MCF 10A (cell line): ENCODE data around the gene LGALS3. TPM values are rescaled to one million over a fixed set of nuclear protein-coding genes. Genes with fewer than 3 reads are reported as not detected.
A peak's percentile ranks its signal among the peaks of the same experiment; 100 is the strongest.

Experiments used
- BruUV-seq: library from RNA; stranded (reverse); fragments of 400-500 nt; replicated peaks from 2 replicates; lab custom pipeline; 2021; lab: Mats Ljungman, UMichigan
- CTCF ChIA-PET: fragments of 300-600 bp; sonication (Branson Sonifier 250); formaldehyde crosslinking; extraction: SDS; loops from one replicate; lab custom pipeline; 2021; ENCODE audit warnings: antibody characterized with exemption, inconsistent platforms; lab: Yijun Ruan, JAX
- POLR2A ChIA-PET: fragments of 300-600, 350-650 bp; sonication (Branson Sonifier 250); formaldehyde crosslinking; extraction: SDS; loops from one replicate; lab custom pipeline; 2020; ENCODE audit warnings: antibody characterized with exemption, inconsistent platforms; lab: Yijun Ruan, JAX
- DNase-seq: peaks from one replicate; pipeline ENCODE4 v3.0.0-alpha.2; 2018; ENCODE audit not compliant: unreplicated experiment
- H3K27ac Mint-ChIP-seq: one replicate; pipeline ENCODE4 v1.8.0; 2022; ENCODE audit warnings: mild to moderate bottlenecking, low read depth, mixed read lengths; ENCODE audit not compliant: unreplicated experiment
- H3K27me3 Mint-ChIP-seq: one replicate; pipeline ENCODE4 v1.8.0; 2022; ENCODE audit warnings: mixed read lengths; ENCODE audit not compliant: insufficient read depth, unreplicated experiment
- H3K36me3 Mint-ChIP-seq: one replicate; pipeline ENCODE4 v1.8.0; 2022; ENCODE audit warnings: mild to moderate bottlenecking, moderate library complexity, mixed read lengths; ENCODE audit not compliant: insufficient read depth, unreplicated experiment
- H3K4me1 Mint-ChIP-seq: one replicate; pipeline ENCODE4 v1.8.0; 2022; ENCODE audit warnings: mixed read lengths; ENCODE audit not compliant: insufficient read depth, unreplicated experiment
- H3K4me3 Mint-ChIP-seq: one replicate; pipeline ENCODE4 v1.8.0; 2022; ENCODE audit warnings: mild to moderate bottlenecking, moderate library complexity, mixed read lengths; ENCODE audit not compliant: unreplicated experiment
- H3K9me3 Mint-ChIP-seq: one replicate; pipeline ENCODE4 v1.8.0; 2022; ENCODE audit warnings: mixed read lengths; ENCODE audit not compliant: unreplicated experiment
- intact Hi-C: fragments of 100-400 bp; cut with micrococcal nuclease; formaldehyde crosslinking; loops from 2 replicates; pipeline ENCODE4 v1.14.1; 2022
- total RNA-seq: library from RNA; stranded (reverse); gene quantifications from 2 replicates; pipeline ENCODE4 v1.2.3, GENCODE V29; 2022
- TF ChIP-seq, protein P1 (sequence below): fragments of 200-600 bp; IDR thresholded peaks from one replicate; pipeline ENCODE4 v1.8.0; 2022; ENCODE audit warnings: antibody characterized with exemption, mild to moderate bottlenecking; ENCODE audit not compliant: unreplicated experiment

The LGALS3 gene
- total RNA-seq, 1 experiment from 2014 or later, result 154 TPM

DNA sequence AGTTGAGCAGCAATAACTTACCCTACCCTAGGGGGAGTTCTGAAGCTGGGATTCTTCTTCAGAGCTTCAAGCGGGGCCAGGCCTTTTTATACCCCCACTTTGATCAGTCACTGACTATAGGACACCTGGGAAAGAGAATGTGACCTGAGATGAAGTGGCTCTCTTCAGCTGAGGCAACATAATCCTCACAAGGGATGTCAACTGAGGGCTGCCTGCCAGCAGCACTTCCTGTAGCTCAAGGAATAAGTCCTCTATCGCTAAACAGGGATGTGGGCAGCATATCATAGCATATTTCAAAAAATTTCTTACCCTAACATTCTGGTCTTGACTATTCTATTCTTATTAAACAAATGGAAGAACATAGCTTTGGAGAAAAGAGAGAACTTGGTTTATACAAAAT, 17.4 kb downstream of the LGALS3 start:
- H3K9me3 Mint-ChIP-seq, result no peaks in the 10 kb centered on the region
- no peaks in the 10 kb centered on the region for H3K4me1 Mint-ChIP-seq
- ChIA-PET CTCF (no interaction called here), POLR2A (interaction anchor here (0.6 to 2.4 kb wide), 5 partner anchors 12 to 95 kb away, joined by 3 to 6 read pairs (median 4); partner anchors contain the start of gene MAPK1IP1L)
- no peaks in the 10 kb centered on the region for H3K27me3 Mint-ChIP-seq
- no TSS peak for BruUV-seq
- TF ChIP-seq, protein P1, sequence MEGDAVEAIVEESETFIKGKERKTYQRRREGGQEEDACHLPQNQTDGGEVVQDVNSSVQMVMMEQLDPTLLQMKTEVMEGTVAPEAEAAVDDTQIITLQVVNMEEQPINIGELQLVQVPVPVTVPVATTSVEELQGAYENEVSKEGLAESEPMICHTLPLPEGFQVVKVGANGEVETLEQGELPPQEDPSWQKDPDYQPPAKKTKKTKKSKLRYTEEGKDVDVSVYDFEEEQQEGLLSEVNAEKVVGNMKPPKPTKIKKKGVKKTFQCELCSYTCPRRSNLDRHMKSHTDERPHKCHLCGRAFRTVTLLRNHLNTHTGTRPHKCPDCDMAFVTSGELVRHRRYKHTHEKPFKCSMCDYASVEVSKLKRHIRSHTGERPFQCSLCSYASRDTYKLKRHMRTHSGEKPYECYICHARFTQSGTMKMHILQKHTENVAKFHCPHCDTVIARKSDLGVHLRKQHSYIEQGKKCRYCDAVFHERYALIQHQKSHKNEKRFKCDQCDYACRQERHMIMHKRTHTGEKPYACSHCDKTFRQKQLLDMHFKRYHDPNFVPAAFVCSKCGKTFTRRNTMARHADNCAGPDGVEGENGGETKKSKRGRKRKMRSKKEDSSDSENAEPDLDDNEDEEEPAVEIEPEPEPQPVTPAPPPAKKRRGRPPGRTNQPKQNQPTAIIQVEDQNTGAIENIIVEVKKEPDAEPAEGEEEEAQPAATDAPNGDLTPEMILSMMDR, result no peak
- no peak for DNase-seq
- intact Hi-C loops, result no loop called here
- no peak overlapping the region for H3K4me3 Mint-ChIP-seq
- no peak overlapping the region for H3K27ac Mint-ChIP-seq
- peaks cover 66% of the 10 kb centered on the region for H3K36me3 Mint-ChIP-seq

GRCh38 chr14:55151601-55152000, 22.5 kb downstream of the LGALS3 start:
- Mint-ChIP-seq H3K4me3 (no peak overlapping the region), H3K27ac (peak overlapping the region; percentile 74)

GRCh38 chr14:55152052-55152753, 23.2 kb downstream of the LGALS3 start:
- no TSS peak for BruUV-seq
- Mint-ChIP-seq H3K27me3 (no peaks in the 10 kb centered on the region), H3K27ac (peak overlapping the region; percentile 74), H3K4me1 (no peaks in the 10 kb centered on the region), H3K36me3 (peaks cover 18% of the 10 kb centered on the region), H3K9me3 (no peaks in the 10 kb centered on the region), H3K4me3 (no peak overlapping the region)
- peak; percentile 25 for DNase-seq
- ChIA-PET CTCF (interaction anchor here (0.6 to 2.1 kb wide), 5 partner anchors 57 to 1067 kb away, joined by 3 to 11 read pairs (median 4); no protein-coding TSS in a partner anchor), POLR2A (interaction anchor here (0.8 to 2.5 kb wide), 7 partner anchors 14 to 74 kb away, joined by 3 to 11 read pairs (median 5); no protein-coding TSS in a partner anchor)
- TF ChIP-seq, protein P1, result no peak
- intact Hi-C loops, result no loop called here

More at GRCh38 chr14:55151601-55152000, 22.5 kb downstream of the LGALS3 start:
- TF ChIP-seq, protein P1, result no peak
- CTCF ChIA-PET, result no interaction called here
- intact Hi-C loops, result no loop called here
- DNase-seq, result no peak
- Mint-ChIP-seq H3K36me3 (peaks cover 18% of the 10 kb centered on the region), H3K4me1 (no peaks in the 10 kb centered on the region), H3K9me3 (no peaks in the 10 kb centered on the region), H3K27me3 (no peaks in the 10 kb centered on the region)
- BruUV-seq, result no TSS peak
- POLR2A ChIA-PET, result interaction anchor here (1.2 to 1.9 kb wide), 4 partner anchors 14 to 73 kb away, joined by 3 to 9 read pairs (median 4); no protein-coding TSS in a partner anchor

- no TSS peak for BruUV-seq
- H3K27me3 Mint-ChIP-seq, result no peaks in the 10 kb centered on the region
- TF ChIP-seq, protein P1, result no peak
- H3K36me3 Mint-ChIP-seq, result peaks cover 13% of the 10 kb centered on the region
- H3K4me1 Mint-ChIP-seq, result no peaks in the 10 kb centered on the region
- ChIA-PET CTCF (interaction anchor here (1.3 to 2.1 kb wide), 3 partner anchors 64 to 103 kb away, joined by 5 to 11 read pairs (median 5); no protein-coding TSS in a partner anchor), POLR2A (interaction anchor here (0.7 to 2.5 kb wide), 8 partner anchors 25 to 127 kb away, joined by 3 to 13 read pairs (median 4); partner anchors contain the start of genes LGALS3, MAPK1IP1L, SOCS4 and WDHD1)
- H3K4me3 Mint-ChIP-seq, result no peak overlapping the region
- intact Hi-C loops, result no loop called here
- no peak for DNase-seq
- H3K27ac Mint-ChIP-seq, result no peak overlapping the region
- no peaks in the 10 kb centered on the region for H3K9me3 Mint-ChIP-seq
Observed at GRCh38 chr14:55153951-55154350, 24.9 kb downstream of the LGALS3 start.
